SK-N-SH (cell line): ENCODE results near the gene PRAMEF1.

Experiments used
- CTCF ChIP-seq: fragments of 200-600 bp; sonication (generic); IDR thresholded peaks from 2 replicates; pipeline ENCODE4 v1.6.1; 2017; ENCODE audit warnings: antibody characterized with exemption, mild to moderate bottlenecking, moderate library complexity
- FOXM1 ChIP-seq: IDR thresholded peaks from 2 replicates; pipeline ENCODE4 v1.4.0; 2012; ENCODE audit warnings: low read depth, mild to moderate bottlenecking
- GATA2 ChIP-seq: sonication (generic); formaldehyde crosslinking; IDR thresholded peaks from 2 replicates; pipeline ENCODE4 v1.5.0; 2020; ENCODE audit warnings: mild to moderate bottlenecking, missing genetic modification reagents
- IRF3 ChIP-seq: fragments of 150-350 bp; IDR thresholded peaks from 2 replicates; pipeline ENCODE4 v1.6.1; 2016; ENCODE audit warnings: mild to moderate bottlenecking, low read depth, low read length
- MXI1 ChIP-seq: IDR thresholded peaks from 2 replicates; pipeline ENCODE4 v1.6.1; 2012; ENCODE audit warnings: mild to moderate bottlenecking, low read depth, low read length, improper control_type of control experiment
- NFIC ChIP-seq: IDR thresholded peaks from 2 replicates; pipeline ENCODE4 v1.4.0; 2012; ENCODE audit warnings: borderline replicate concordance
- RFX5 ChIP-seq: IDR thresholded peaks from 2 replicates; pipeline ENCODE4 v1.6.1; 2012; ENCODE audit warnings: mild to moderate bottlenecking, improper control_type of control experiment, low read length
- SIN3A ChIP-seq: IDR thresholded peaks from 2 replicates; pipeline ENCODE4 v1.6.1; 2012; ENCODE audit warnings: low read depth, mild to moderate bottlenecking, low read length, moderate library complexity, borderline replicate concordance
- USF2 ChIP-seq: fragments of 150-350 bp; IDR thresholded peaks from 2 replicates; pipeline ENCODE4 v1.6.1; 2017; ENCODE audit warnings: antibody characterized with exemption, low read length, low read depth, borderline replicate concordance

GRCh38 chr1:12778907-12779306 is 12.3 kb upstream of the PRAMEF1 start:
- no peak for TF ChIP-seq MXI1
- no peak for TF ChIP-seq CTCF
- TF ChIP-seq SIN3A: no peak
- TF ChIP-seq USF2: no peak
- no peak for TF ChIP-seq NFIC
- TF ChIP-seq GATA2 (CRISPR knock-in tag): 0 out of 2 replicates have a peak, but pooled peaks have one; percentile 12
- TF ChIP-seq RFX5: no peak
- TF ChIP-seq IRF3: no peak
- no peak for TF ChIP-seq FOXM1
